ENCODE results near the gene PRR13.
"Not testable (repeated sequence)": the region's sequence is repeated elsewhere in the genome, so short reads cannot be mapped to it uniquely, and the experiment has no call there.

Gene PRR13

GRCh38 chr12:53478865-53479264 lies 37.3 kb downstream of the PRR13 start:
- Histone ChIP-seq H3K4me1 (ENCODE audit: insufficient read depth, insufficient read length) (peaks cover 3% of the 10 kb centered on the region), H3K9ac (ENCODE audit: insufficient read length, low read depth) (no peak overlapping the region), H3K36me3 (ENCODE audit: insufficient read depth, insufficient read length, low read length) (peaks cover 95% of the 10 kb centered on the region), H3K4me3 (ENCODE audit: insufficient read length, low read depth) (no peak overlapping the region), H3K27me3 (ENCODE audit: insufficient read depth, insufficient read length) (no peaks in the 10 kb centered on the region), H3K9me3 (ENCODE audit: insufficient read depth, low read length) (no peaks in the 10 kb centered on the region)
- no peak for DNase-seq (ENCODE audit: low read depth, low spot score)
- TF ChIP-seq ZNF274 (IDR thresholded peaks at IDR 0.05; ENCODE audit: low read depth, low read length) (no peak), SUZ12 (IDR thresholded peaks at IDR 0.05; ENCODE audit: extremely low read depth, insufficient read depth, insufficient read length) (no peak), YY1 (IDR thresholded peaks at IDR 0.05; ENCODE audit: insufficient read depth, insufficient read length) (no peak)

GRCh38 chr12:53479331-53479730 lies 37.8 kb downstream of the PRR13 start:
- peaks cover 3% of the 10 kb centered on the region for H3K4me1 ChIP-seq (ENCODE audit: insufficient read depth, insufficient read length)
- H3K27me3 ChIP-seq (ENCODE audit: insufficient read depth, insufficient read length), result no peaks in the 10 kb centered on the region
- TF ChIP-seq YY1 (IDR thresholded peaks at IDR 0.05; ENCODE audit: insufficient read depth, insufficient read length), result no peak
- TF ChIP-seq ZNF274 (IDR thresholded peaks at IDR 0.05; ENCODE audit: low read depth, low read length), result no peak
- TF ChIP-seq SUZ12 (IDR thresholded peaks at IDR 0.05; ENCODE audit: extremely low read depth, insufficient read depth, insufficient read length), result no peak
- no peak overlapping the region for H3K9ac ChIP-seq (ENCODE audit: insufficient read length, low read depth)
- peaks cover 94% of the 10 kb centered on the region for H3K36me3 ChIP-seq (ENCODE audit: insufficient read depth, insufficient read length, low read length)
- no peaks in the 10 kb centered on the region for H3K9me3 ChIP-seq (ENCODE audit: insufficient read depth, low read length)
- no peak overlapping the region for H3K4me3 ChIP-seq (ENCODE audit: insufficient read length, low read depth)
- DNase-seq (ENCODE audit: low read depth, low spot score), result no peak

- no peak for DNase-seq (ENCODE audit: low read depth, low spot score)
- Histone ChIP-seq H3K36me3 (ENCODE audit: insufficient read depth, insufficient read length, low read length) (peaks cover 91% of the 10 kb centered on the region), H3K4me3 (ENCODE audit: insufficient read length, low read depth) (no peak overlapping the region), H3K27me3 (ENCODE audit: insufficient read depth, insufficient read length) (no peaks in the 10 kb centered on the region), H3K9ac (ENCODE audit: insufficient read length, low read depth) (no peak overlapping the region), H3K4me1 (ENCODE audit: insufficient read depth, insufficient read length) (peaks cover 3% of the 10 kb centered on the region), H3K9me3 (ENCODE audit: insufficient read depth, low read length) (no peaks in the 10 kb centered on the region)
- no peak for TF ChIP-seq ZNF274 (IDR thresholded peaks at IDR 0.05; ENCODE audit: low read depth, low read length)
- no peak for TF ChIP-seq YY1 (IDR thresholded peaks at IDR 0.05; ENCODE audit: insufficient read depth, insufficient read length)
- no peak for TF ChIP-seq SUZ12 (IDR thresholded peaks at IDR 0.05; ENCODE audit: extremely low read depth, insufficient read depth, insufficient read length)
These were observed 39.2 kb downstream of the PRR13 start for GRCh38 chr12:53480491-53481442.

GRCh38 chr12:53481458-53481857 lies 39.9 kb downstream of the PRR13 start:
- H3K27me3 ChIP-seq (ENCODE audit: insufficient read depth, insufficient read length); H3K4me1 ChIP-seq (ENCODE audit: insufficient read depth, insufficient read length); H3K9me3 ChIP-seq (ENCODE audit: insufficient read depth, low read length); H3K4me3 ChIP-seq (ENCODE audit: insufficient read length, low read depth); DNase-seq (ENCODE audit: low read depth, low spot score); H3K9ac ChIP-seq (ENCODE audit: insufficient read length, low read depth): not testable (repeated sequence)
- peaks cover 91% of the 10 kb centered on the region for H3K36me3 ChIP-seq (ENCODE audit: insufficient read depth, insufficient read length, low read length)

GRCh38 chr12:53481939-53482586 lies 40.5 kb downstream of the PRR13 start:
- H3K9ac ChIP-seq (ENCODE audit: insufficient read length, low read depth), result no peak overlapping the region
- no peaks in the 10 kb centered on the region for H3K27me3 ChIP-seq (ENCODE audit: insufficient read depth, insufficient read length)
- DNase-seq (ENCODE audit: low read depth, low spot score), result no peak
- no peaks in the 10 kb centered on the region for H3K9me3 ChIP-seq (ENCODE audit: insufficient read depth, low read length)
- peaks cover 91% of the 10 kb centered on the region for H3K36me3 ChIP-seq (ENCODE audit: insufficient read depth, insufficient read length, low read length)
- TF ChIP-seq SUZ12 (IDR thresholded peaks at IDR 0.05; ENCODE audit: extremely low read depth, insufficient read depth, insufficient read length) (no peak), YY1 (IDR thresholded peaks at IDR 0.05; ENCODE audit: insufficient read depth, insufficient read length) (no peak), ZNF274 (IDR thresholded peaks at IDR 0.05; ENCODE audit: low read depth, low read length) (no peak)
- H3K4me1 ChIP-seq (ENCODE audit: insufficient read depth, insufficient read length), result peaks cover 3% of the 10 kb centered on the region
- H3K4me3 ChIP-seq (ENCODE audit: insufficient read length, low read depth), result no peak overlapping the region

- no peaks in the 10 kb centered on the region for H3K27me3 ChIP-seq (ENCODE audit: insufficient read depth, insufficient read length)
- no peak overlapping the region for H3K9ac ChIP-seq (ENCODE audit: insufficient read length, low read depth)
- H3K9me3 ChIP-seq (ENCODE audit: insufficient read depth, low read length), result no peaks in the 10 kb centered on the region
- H3K36me3 ChIP-seq (ENCODE audit: insufficient read depth, insufficient read length, low read length), result peaks cover 93% of the 10 kb centered on the region
- TF ChIP-seq YY1 (IDR thresholded peaks at IDR 0.05; ENCODE audit: insufficient read depth, insufficient read length), result no peak
- TF ChIP-seq ZNF274 (IDR thresholded peaks at IDR 0.05; ENCODE audit: low read depth, low read length), result no peak
- TF ChIP-seq SUZ12 (IDR thresholded peaks at IDR 0.05; ENCODE audit: extremely low read depth, insufficient read depth, insufficient read length), result no peak
- H3K4me3 ChIP-seq (ENCODE audit: insufficient read length, low read depth), result no peak overlapping the region
- H3K4me1 ChIP-seq (ENCODE audit: insufficient read depth, insufficient read length), result peaks cover 3% of the 10 kb centered on the region
- no peak for DNase-seq (ENCODE audit: low read depth, low spot score)
These were observed 41.2 kb downstream of the PRR13 start for GRCh38 chr12:53482626-53483168.
